Stimulated activated CD8-positive, alpha-beta memory T cell treated with anti-CD3 and anti-CD28 coated beads, Interleukin-2, amount 100 ng/mL, for 48 hours (primary cell): ENCODE data around the gene RIN3.

Experiments
- DNase-seq, 2 donors: peaks; one replicate each; pipeline ENCODE4 v3.0.0-alpha.2; 2020; ENCODE audit warnings: low read depth in 2 of 2

Gene RIN3

GRCh38 chr14:92511453-92512238, 1.9 kb upstream of the RIN3 start:
- no peak for DNase-seq

GRCh38 chr14:92512807-92513203, 776 bp upstream of the RIN3 start:
- DNase-seq, result no peak

DNA sequence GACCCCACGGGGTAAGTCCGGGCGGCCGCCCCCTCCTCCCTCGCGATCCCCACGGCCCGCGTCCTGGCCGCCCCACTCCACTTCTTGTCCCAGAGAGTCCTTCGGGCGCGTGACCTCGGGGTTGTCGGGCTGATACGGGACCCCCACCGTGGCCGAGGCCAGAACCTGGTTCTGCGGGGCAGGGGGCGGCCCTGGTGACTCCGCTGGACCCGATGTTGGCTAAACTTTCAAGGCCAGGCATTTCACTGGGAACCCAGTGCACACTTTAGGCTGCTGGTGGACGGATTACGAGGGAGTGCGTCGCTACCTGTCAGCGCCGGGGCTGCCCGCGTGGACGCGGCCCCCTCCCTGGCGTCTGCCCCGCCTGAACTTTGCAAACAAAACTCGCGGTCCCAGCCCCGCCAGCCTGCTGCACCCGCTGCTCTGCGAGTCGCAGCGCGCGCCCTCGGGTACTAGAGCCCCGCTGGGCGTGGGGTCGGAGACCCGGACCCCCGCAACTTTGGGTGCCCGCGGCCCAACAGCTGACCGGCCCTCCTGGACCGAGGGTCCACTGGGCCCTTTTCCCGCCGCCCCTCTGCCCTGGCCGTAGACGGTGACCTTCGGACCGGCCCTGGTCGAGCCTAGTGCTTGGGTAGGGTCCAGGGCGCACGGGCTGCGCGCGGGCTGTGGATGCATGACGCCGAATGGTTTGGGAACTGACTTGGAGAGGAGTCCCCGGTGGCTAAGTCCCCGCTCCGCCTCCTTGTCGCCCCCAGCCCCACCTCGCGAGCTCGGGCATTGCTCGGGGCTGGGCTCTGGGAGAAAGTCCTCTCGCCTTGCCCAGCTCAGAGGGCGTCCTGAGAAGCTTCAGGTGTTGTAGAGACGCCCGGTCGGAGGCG, 624 bp downstream of the RIN3 start:
- DNase-seq, result peak in 1 of 2 donors; percentile 32

DNA sequence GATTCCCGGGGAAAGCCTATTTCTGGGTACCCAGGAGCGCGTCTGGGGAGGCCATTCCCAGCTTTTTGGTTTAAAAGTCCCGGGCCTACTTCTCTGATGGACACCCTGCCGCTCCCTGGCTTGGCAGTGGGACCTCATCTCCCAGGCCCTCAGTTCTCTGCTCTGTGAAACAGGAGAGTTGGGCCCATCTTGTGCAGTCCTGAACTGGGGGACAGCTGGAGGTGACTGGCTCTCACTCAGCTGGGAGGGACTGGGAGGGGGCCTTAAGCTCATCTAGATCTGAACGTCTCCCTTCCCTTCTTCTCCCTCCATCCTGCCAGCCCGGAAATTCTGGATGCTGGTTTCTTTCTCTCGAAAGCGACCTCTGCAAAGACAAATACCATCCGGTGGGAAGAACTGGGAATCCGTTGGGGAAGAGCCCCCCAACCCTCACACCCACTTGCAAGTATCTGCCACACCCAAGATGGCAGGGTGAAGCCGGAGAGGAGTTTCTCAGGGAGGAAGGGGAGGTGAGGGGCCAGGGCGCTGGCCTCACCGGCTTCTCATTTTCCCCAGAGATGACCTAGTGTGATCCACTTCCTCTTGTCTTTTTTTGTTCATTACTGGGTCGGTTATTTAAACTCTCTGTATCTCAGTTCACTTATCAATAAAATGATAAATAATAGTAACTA, 1.4 kb downstream of the RIN3 start:
- DNase-seq, result no peak

GRCh38 chr14:92515546-92516343, 2.2 kb downstream of the RIN3 start:
- DNase-seq, result no peak

- DNase-seq, result no peak
Observed at GRCh38 chr14:92516344-92516965, 2.9 kb downstream of the RIN3 start.

DNA sequence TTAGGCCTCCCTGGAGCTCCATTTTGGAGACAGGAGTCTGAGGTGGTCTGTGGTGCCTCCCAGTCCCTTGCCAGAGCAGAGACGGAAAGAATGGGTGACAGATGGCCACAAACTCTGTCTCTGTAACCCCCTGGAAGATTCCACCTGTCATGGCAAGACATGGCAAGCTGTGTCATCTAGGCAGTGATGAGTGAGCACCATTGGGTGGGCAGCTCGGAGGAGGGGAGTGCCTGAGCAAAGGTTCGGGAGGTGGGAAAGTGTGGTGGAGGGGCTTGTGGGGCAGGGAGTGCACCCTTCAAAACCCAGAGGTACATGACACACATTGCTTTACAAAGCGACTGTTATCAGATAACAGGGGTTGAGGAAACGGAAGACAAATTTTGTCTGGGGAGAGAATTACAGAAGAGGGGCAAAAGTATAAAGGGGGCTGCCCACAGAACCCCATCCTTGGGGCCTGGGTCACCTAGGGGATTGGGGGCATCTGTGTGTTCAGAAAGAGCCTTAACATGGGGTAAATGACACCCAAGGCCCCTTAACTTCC, 3.5 kb downstream of the RIN3 start:
- peak; percentile 36 to 43 for DNase-seq

DNA sequence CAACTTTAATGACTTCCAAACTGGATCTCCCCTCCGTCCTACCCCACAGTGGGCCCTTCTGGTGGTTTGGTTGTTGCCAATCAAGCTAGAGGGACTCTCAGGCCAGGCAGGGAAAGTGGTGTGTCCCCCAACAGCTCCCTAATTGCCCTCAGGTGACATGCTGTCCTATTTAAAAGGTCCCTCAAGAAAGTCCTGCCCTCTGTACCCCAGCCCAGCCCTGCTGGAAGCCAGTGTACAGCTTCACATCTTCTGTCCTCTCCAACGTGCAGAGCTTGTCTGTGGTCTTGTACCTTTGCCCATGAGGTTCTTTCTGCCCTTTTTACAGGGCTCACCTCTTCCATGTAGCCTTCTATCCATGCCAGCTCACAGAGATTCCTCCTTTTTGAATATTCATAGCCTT, 4.2 kb downstream of the RIN3 start:
- DNase-seq, result no peak

- no peak for DNase-seq
Observed at GRCh38 chr14:92519246-92520101, 5.9 kb downstream of the RIN3 start.

DNA sequence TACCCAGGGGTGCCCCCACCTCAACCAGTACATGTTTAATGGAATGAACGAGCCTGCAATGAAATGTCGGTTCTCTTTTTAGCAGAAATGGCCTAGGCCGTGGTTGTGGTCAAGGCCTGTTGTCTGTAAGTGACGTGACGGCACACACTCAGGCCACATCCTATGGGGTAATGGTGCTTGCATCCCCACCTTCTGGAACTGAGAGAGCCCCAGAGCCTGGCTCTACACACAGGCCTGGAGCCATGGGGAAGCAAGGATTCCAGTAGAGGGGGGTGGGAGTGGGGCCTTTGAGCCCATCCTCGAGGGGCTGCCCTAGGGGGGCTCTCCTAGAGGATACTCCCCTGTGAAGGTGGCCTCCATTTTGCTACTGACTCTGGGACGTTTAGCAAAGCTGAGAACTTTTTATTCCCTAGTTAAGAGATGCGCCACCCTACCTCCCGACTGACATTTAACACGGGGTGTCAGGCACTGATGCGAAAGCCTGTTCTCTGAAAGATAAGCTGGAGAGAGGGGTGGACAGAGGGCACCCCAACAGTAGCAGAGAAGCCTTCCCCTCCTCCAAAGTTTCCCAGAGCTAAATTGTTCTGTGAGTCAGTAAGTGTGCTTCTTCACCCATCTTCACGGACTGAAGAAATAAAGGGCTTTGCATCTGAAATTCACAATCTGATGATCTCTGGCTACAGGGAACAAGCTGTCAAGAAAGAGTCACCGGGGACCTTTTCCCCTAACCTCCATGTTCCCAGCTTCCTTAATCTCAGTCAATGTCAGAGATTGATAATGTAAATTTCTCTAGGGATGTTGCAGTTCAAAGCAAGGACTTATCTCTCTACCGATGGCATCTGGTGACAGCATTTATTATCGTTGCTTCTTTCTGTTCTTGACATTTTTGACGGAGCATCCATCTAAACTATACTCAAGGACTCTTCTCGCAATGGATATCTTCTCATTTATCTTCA, 6.8 kb downstream of the RIN3 start:
- DNase-seq, result no peak

- no peak for DNase-seq
Observed at GRCh38 chr14:92521058-92521415, 7.5 kb downstream of the RIN3 start.

GRCh38 chr14:92523752-92524151, 10.2 kb downstream of the RIN3 start:
- no peak for DNase-seq

GRCh38 chr14:92524602-92525185, 11.1 kb downstream of the RIN3 start:
- no peak for DNase-seq

DNA sequence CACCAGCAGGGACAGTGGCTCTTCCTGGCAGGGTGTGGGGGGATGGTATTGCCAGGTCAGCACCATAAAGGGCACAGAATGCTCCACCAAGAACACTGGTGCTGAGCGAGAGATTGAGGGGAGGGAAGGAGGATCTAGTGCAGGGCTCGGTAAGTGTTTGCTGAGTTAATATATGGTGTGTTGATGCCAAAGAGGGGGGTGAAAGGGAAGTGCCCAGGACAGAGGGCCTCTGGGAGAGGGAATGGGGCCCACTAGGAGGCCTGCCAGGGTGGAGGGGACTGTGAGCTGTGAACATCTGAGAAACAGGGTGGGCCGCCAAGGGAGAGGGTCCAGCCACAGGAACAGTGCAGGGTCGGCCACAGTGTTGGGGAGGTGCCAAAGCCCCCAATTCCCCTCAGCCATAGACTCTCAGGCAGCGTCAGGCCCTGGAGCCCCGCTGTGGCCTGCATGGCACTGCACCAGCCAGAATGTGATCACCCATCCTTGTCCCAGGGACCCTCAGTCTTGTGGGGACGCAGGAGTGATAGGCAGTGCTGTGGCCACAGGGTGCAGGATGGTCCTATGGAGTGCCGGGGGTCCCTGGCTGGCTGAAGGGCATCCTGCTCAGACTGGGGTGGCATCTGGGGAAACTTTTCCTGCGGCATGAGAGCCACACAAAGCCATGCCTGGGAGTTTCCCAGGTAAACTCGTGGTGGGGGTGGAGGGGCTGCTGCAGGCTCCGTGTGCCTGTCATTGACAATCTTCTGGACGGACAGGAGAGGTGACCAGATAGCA, 11.9 kb downstream of the RIN3 start:
- no peak for DNase-seq

GRCh38 chr14:92527721-92528120, 14.1 kb downstream of the RIN3 start:
- DNase-seq, result no peak

DNA sequence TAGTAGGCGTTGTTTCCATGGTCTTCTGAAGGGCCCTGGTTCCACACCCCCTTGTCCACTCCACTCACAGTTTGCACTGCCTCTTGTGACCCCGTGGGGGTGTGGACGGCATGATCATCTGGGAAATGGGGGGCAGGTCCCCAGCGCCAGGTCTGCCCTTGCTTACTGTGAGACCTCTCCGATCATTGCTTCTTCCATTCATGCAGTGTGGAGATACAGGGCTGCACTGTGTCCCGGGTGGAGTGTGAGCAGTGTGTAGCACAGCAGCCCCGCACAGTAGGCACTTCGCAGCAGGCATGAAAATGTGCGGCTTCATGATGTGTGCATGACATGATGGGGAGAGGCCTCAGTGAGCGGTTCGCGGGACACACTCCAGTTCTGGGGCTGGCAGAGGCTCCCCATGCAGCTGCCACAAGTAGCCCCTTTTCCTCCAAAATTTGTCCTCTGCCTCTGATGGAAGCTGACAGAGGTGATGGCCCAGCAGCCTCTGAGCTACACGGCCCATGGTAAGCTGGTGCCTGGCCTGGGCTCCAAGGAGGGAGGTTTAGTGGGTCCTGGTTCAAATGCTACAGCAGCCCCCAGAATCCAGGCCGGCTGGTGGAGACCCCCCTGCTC, 15.0 kb downstream of the RIN3 start:
- DNase-seq, result no peak

- DNase-seq, result no peak
Observed at GRCh38 chr14:92529903-92530302, 16.3 kb downstream of the RIN3 start.
